Psoas muscle (tissue), 8 donors: ENCODE data around the gene CHRNA7. TPM values are rescaled to one million over a fixed set of nuclear protein-coding genes. Genes with fewer than 3 reads are reported as not detected.
"Not testable (repeated sequence)": the region's sequence is repeated elsewhere in the genome, so short reads cannot be mapped to it uniquely, and the experiment has no call there.

Experiments
- ATAC-seq, 4 donors: fragments of 200-7000 bp; cut with Tn5 transposase; one replicate each; pipeline ENCODE4 v1.9.1; 2020; ENCODE audit warnings: moderate library complexity in 3 of 4, mild to moderate bottlenecking in 2 of 4
- DNase-seq, 2 donors: peaks; one replicate each; pipeline ENCODE4 v3.0.0-alpha.2; 2020
- H3K27ac ChIP-seq: fragments of 200-600 bp; one replicate; pipeline ENCODE4 v1.8.0; 2022
- H3K27me3 ChIP-seq, 3 donors: fragments of 200-600 bp in 1 of 3; one replicate each; pipeline versions ENCODE4 v1.6.1 to v1.8.0; 2013 to 2022; ENCODE audit warnings: low read length in 2 of 3, mild to moderate bottlenecking in 2 of 3, moderate library complexity in 1 of 3; ENCODE audit not compliant: insufficient read depth in 3 of 3
- H3K36me3 ChIP-seq, 2 donors: fragments of 200-600 bp in 1 of 2; one replicate each; pipeline versions ENCODE4 v1.6.1 to v1.8.0; 2013 to 2022; ENCODE audit warnings: low read depth in 1 of 2, mild to moderate bottlenecking in 1 of 2, moderate library complexity in 1 of 2; ENCODE audit not compliant: insufficient read depth in 1 of 2
- H3K4me1 ChIP-seq: fragments of 200-600 bp; one replicate; pipeline ENCODE4 v1.8.0; 2022
- H3K4me3 ChIP-seq: fragments of 200-600 bp; one replicate; pipeline ENCODE4 v1.8.0; 2022; ENCODE audit warnings: mild to moderate bottlenecking
- H3K9me3 ChIP-seq: fragments of 200-600 bp; one replicate; pipeline ENCODE4 v1.8.0; 2022
- WGBS, 3 donors: extraction: QIAGEN DNeasy Blood & Tissue Kit; methylation state at CpG; one replicate each; pipeline versions ENCODE4 v1.1.6 to v1.1.7; 2013; 5-methylcytosine and 5-hydroxymethylcytosine counted together
- intact Hi-C, 2 donors: fragments of 100-400 bp; cut with DNase I; formaldehyde crosslinking; loops; one replicate each; pipeline versions ENCODE4 v1.11.0 to v1.14.2; 2022
- polyA plus RNA-seq, 3 donors: library from polyadenylated mRNA; stranded (reverse); fragments of 200-250 nt; gene quantifications; one replicate each; pipeline ENCODE4 v1.2.3, GENCODE V29; 2013
- total RNA-seq, 4 donors: library from RNA; stranded (reverse); fragmentation: NEBNext Ultra II Directional in 2 of 4; extraction: Animal tissue kit (Norgen Biotek cat#: 25700) in 2 of 4; gene quantifications; one replicate each; pipeline versions ENCODE4 v1.2.1 to v1.2.4, GENCODE V29; 2021 to 2023
- donor health status: healthy with polysubstance abuse.
- donor health status: DM: no; HTN: no; CAD: no; lungs with moderate emphysema.
- donor health status: Bipolar disorder and iron deficiency.
- donor health status: healthy.
- donor health status: DM: yes; HTN: yes; CAD: no.
- donor health status: DM: no; HTN: no; CAD: no.
- donor health status: DM: no; HTN: no; CAD: no.
- donor health status: DM: yes; HTN: yes; CAD: no.

The CHRNA7 gene
- total and polyA plus RNA-seq, 7 donors, result 0.18 to 1.9 (median 0.45) TPM

- H3K4me1 ChIP-seq, DNase-seq, H3K27me3 ChIP-seq, intact Hi-C loops, H3K9me3 ChIP-seq, ATAC-seq, H3K27ac ChIP-seq, H3K4me3 ChIP-seq, H3K36me3 ChIP-seq: not testable (repeated sequence)
- WGBS, 3 donors, result 60% methylated on average over 1 of the region's 7 CpGs; no CpG with 5 or more reads in 2 of the 3 donors
These were observed 133.8 kb downstream of the CHRNA7 start for GRCh38 chr15:32164065-32164464.

GRCh38 chr15:32164747-32165146 is 134.4 kb downstream of the CHRNA7 start:
- DNase-seq, H3K27me3 ChIP-seq, H3K9me3 ChIP-seq, ATAC-seq, H3K27ac ChIP-seq, H3K36me3 ChIP-seq, H3K4me1 ChIP-seq, intact Hi-C loops, H3K4me3 ChIP-seq: not testable (repeated sequence)
- WGBS, 3 donors, result no CpG with 5 or more reads among the region's 1 CpG

- H3K4me3 ChIP-seq, DNase-seq, H3K9me3 ChIP-seq, intact Hi-C loops, H3K27me3 ChIP-seq, H3K27ac ChIP-seq, H3K4me1 ChIP-seq, H3K36me3 ChIP-seq: not testable (repeated sequence)
- peak in 1 of 4 donors; percentile 17 for ATAC-seq
- 38 to 59% (median 46%) methylated on average over 1 of the region's 5 CpGs for WGBS, 3 donors
These were observed 135.5 kb downstream of the CHRNA7 start for GRCh38 chr15:32165775-32166174.

GRCh38 chr15:32166270-32166669 is 136.0 kb downstream of the CHRNA7 start:
- DNase-seq, H3K9me3 ChIP-seq, H3K27ac ChIP-seq, H3K36me3 ChIP-seq, H3K27me3 ChIP-seq, H3K4me3 ChIP-seq, H3K4me1 ChIP-seq, ATAC-seq, intact Hi-C loops: not testable (repeated sequence)
- WGBS, 3 donors, result 91 to 97% (median 96%) methylated on average over 4 of the region's 4 CpGs

- intact Hi-C loops, H3K4me3 ChIP-seq, DNase-seq, H3K36me3 ChIP-seq, H3K4me1 ChIP-seq, H3K27ac ChIP-seq, H3K27me3 ChIP-seq, H3K9me3 ChIP-seq, ATAC-seq: not testable (repeated sequence)
- 96 to 100% (median 98%) methylated on average over 13 to 17 of the region's 35 CpGs for WGBS, 3 donors
These were observed 137.6 kb downstream of the CHRNA7 start for GRCh38 chr15:32167913-32168312.

GRCh38 chr15:32180579-32180978 is 150.3 kb downstream of the CHRNA7 start:
- ATAC-seq, H3K27me3 ChIP-seq, intact Hi-C loops, H3K4me1 ChIP-seq, H3K4me3 ChIP-seq, DNase-seq, H3K9me3 ChIP-seq, H3K27ac ChIP-seq, H3K36me3 ChIP-seq: not testable (repeated sequence)
- no CpG with 5 or more reads among the region's 5 CpGs for WGBS, 3 donors

GRCh38 chr15:32193780-32194179 is 163.5 kb downstream of the CHRNA7 start:
- H3K4me1 ChIP-seq, ATAC-seq, H3K4me3 ChIP-seq, H3K36me3 ChIP-seq, H3K27me3 ChIP-seq, H3K9me3 ChIP-seq, H3K27ac ChIP-seq, intact Hi-C loops, DNase-seq: not testable (repeated sequence)
- WGBS, 3 donors, result no CpG with 5 or more reads among the region's 4 CpGs

- ATAC-seq, H3K36me3 ChIP-seq, H3K9me3 ChIP-seq, H3K27ac ChIP-seq, H3K27me3 ChIP-seq, H3K4me3 ChIP-seq, H3K4me1 ChIP-seq, intact Hi-C loops, DNase-seq: not testable (repeated sequence)
- WGBS, 3 donors, result 53 to 66% (median 60%) methylated on average over 1 to 3 of the region's 7 CpGs
These were observed 165.9 kb downstream of the CHRNA7 start for GRCh38 chr15:32196206-32196605.

- DNase-seq, H3K27me3 ChIP-seq, H3K36me3 ChIP-seq, H3K9me3 ChIP-seq, H3K4me3 ChIP-seq, H3K4me1 ChIP-seq, intact Hi-C loops, ATAC-seq, H3K27ac ChIP-seq: not testable (repeated sequence)
- 67 to 80% (median 76%) methylated on average over 2 to 3 of the region's 5 CpGs for WGBS, 3 donors
These were observed 168.6 kb downstream of the CHRNA7 start for GRCh38 chr15:32198938-32199337.

- no CpG with 5 or more reads among the region's 5 CpGs for WGBS, 3 donors
- H3K36me3 ChIP-seq, H3K4me1 ChIP-seq, H3K27me3 ChIP-seq, intact Hi-C loops, DNase-seq, ATAC-seq, H3K4me3 ChIP-seq, H3K27ac ChIP-seq, H3K9me3 ChIP-seq: not testable (repeated sequence)
These were observed 178.8 kb downstream of the CHRNA7 start for GRCh38 chr15:32209081-32209480.
